GM12878 (cell line): ENCODE results near the gene FAM50A. TPM values are rescaled to one million over a fixed set of nuclear protein-coding genes. Genes with fewer than 3 reads are reported as not detected.

Source experiments
- ATAC-seq: fragments of 200-7000 bp; cut with Tn5 transposase; 3 replicates; pipeline ENCODE4 v1.9.1; 2020; ENCODE audit warnings: mild to moderate bottlenecking, moderate library complexity
- BruUV-seq: library from RNA; stranded (reverse); fragments of 400-500 nt; replicated peaks from 2 replicates; lab custom pipeline; 2021; lab: Mats Ljungman, UMichigan
- CTCF ChIA-PET: fragments of 300-600 bp; sonication (Branson Sonifier 250); formaldehyde crosslinking; extraction: SDS; loops from one replicate; lab custom pipeline; 2021; ENCODE audit warnings: inconsistent platforms; lab: Yijun Ruan, JAX
- POLR2A ChIA-PET: fragments of 350-600 bp; formaldehyde crosslinking; extraction: SDS; loops from one replicate; lab custom pipeline; 2021; ENCODE audit warnings: inconsistent platforms; lab: Charles Lee
- RAD21 ChIA-PET: fragments of 300-600 bp; sonication (Branson Sonifier 250); formaldehyde crosslinking; loops from one replicate; lab custom pipeline; 2023; ENCODE audit warnings: antibody characterized with exemption; ENCODE audit not compliant: unreplicated experiment; lab: Charles Lee
- SMC1A ChIA-PET: fragments of 300-600 bp; sonication (Branson Sonifier 250); formaldehyde crosslinking; loops from one replicate; lab custom pipeline; 2023; ENCODE audit not compliant: unreplicated experiment, uncharacterized antibody; lab: Charles Lee
- DNase-seq: peaks from one replicate; pipeline ENCODE4 v3.0.0-alpha.2; 2011; ENCODE audit warnings: low read depth, low spot score
- FAIRE-seq: peaks from 3 replicates; lab custom pipeline; 2011; peaks lifted over from hg19 to GRCh38; lab: Jason Lieb, UNC
- H2AFZ ChIP-seq: 2 replicates; pipeline ENCODE4 v1.6.0; 2011; ENCODE audit warnings: low read depth, low read length, control low read depth; ENCODE audit not compliant: control insufficient read depth
- H3K27ac ChIP-seq: 2 replicates; pipeline ENCODE4 v1.5.1; 2011; ENCODE audit warnings: control low read depth; ENCODE audit not compliant: control insufficient read depth, insufficient read depth
- H3K27me3 ChIP-seq, 2 experiments: replicated peaks in 1 of 2; 2 replicates each; pipeline versions ENCODE4 v1.6.0 to v1.6.1; 2011; ENCODE audit warnings: low read length in 1 of 2; ENCODE audit not compliant: control insufficient read depth in 2 of 2, insufficient read depth in 2 of 2
- H3K36me3 ChIP-seq, 2 experiments: 2 replicates each; pipeline ENCODE4 v1.5.1; 2011; ENCODE audit warnings: low read length in 1 of 2; ENCODE audit not compliant: control insufficient read depth in 2 of 2, insufficient read depth in 2 of 2
- H3K4me1 ChIP-seq: 2 replicates; pipeline ENCODE4 v1.6.1; 2011; ENCODE audit warnings: mild to moderate bottlenecking, low read length, moderate library complexity, mixed read lengths; ENCODE audit not compliant: control insufficient read depth, insufficient read depth
- H3K4me2 ChIP-seq: 2 replicates; pipeline ENCODE4 v1.6.0; 2011; ENCODE audit warnings: control low read depth; ENCODE audit not compliant: control insufficient read depth, insufficient read depth
- H3K4me3 ChIP-seq: fragments of 200-600 bp; sonication (generic); 2 replicates; pipeline ENCODE4 v1.5.1; 2016
- H3K79me2 ChIP-seq: 2 replicates; pipeline ENCODE4 v1.6.0; 2011; ENCODE audit warnings: low read length; ENCODE audit not compliant: control insufficient read depth, insufficient read depth
- H3K9ac ChIP-seq: 2 replicates; pipeline ENCODE4 v1.8.0; 2011; ENCODE audit warnings: low read length, control low read depth, mixed read lengths; ENCODE audit not compliant: control insufficient read depth, insufficient read depth
- H3K9me3 ChIP-seq: replicated peaks from 3 replicates; pipeline ENCODE4 v1.5.1; 2011; ENCODE audit warnings: mild to moderate bottlenecking, low read length; ENCODE audit not compliant: control insufficient read depth, insufficient read depth
- H4K20me1 ChIP-seq: 2 replicates; pipeline ENCODE4 v1.6.0; 2011; ENCODE audit not compliant: control insufficient read depth, insufficient read depth
- FOXM1 ChIP-seq: IDR thresholded peaks from 2 replicates; pipeline ENCODE4 v1.6.1; 2012; ENCODE audit warnings: low read depth, mild to moderate bottlenecking, inconsistent platforms, low read length, moderate library complexity
- HDAC6 ChIP-seq: fragments of 200-600 bp; sonication (generic); IDR thresholded peaks from one replicate; pipeline ENCODE4 v1.8.0; 2017; ENCODE audit warnings: antibody characterized with exemption; ENCODE audit not compliant: unreplicated experiment
- JUNB ChIP-seq: IDR thresholded peaks from 2 replicates; pipeline ENCODE4 v1.6.1; 2016; ENCODE audit warnings: antibody characterized with exemption, mild to moderate bottlenecking
- POLR2A ChIP-seq: IDR thresholded peaks from 2 replicates; pipeline ENCODE4 v1.6.1; 2011; ENCODE audit warnings: low read depth, mild to moderate bottlenecking, low read length
- YBX1 ChIP-seq: fragments of 450-650 bp; IDR thresholded peaks from 2 replicates; pipeline ENCODE4 v1.6.1; 2016; ENCODE audit warnings: antibody characterized with exemption
- WGBS: methylation state at CpG from one replicate; pipeline ENCODE4 v1.1.6; 2016; ENCODE audit warnings: low lambda C conversion rate; ENCODE audit not compliant: insufficient replicate concordance, insufficient coverage; ENCODE audit errors: missing lambda C conversion rate; 5-methylcytosine and 5-hydroxymethylcytosine counted together
- in situ Hi-C: fragments of 300-500 bp; cut with MboI; formaldehyde crosslinking; loops from 9 replicates; pipeline ENCODE4 v1.14.3; 2018; ENCODE audit warnings: mixed read lengths
- intact Hi-C: fragments of 100-400 bp; cut with micrococcal nuclease; formaldehyde crosslinking; loops from one replicate; pipeline ENCODE4 v1.14.2; 2022; ENCODE audit not compliant: unreplicated experiment
- polyA plus RNA-seq, 11 experiments: library from polyadenylated mRNA; depleted of rRNA in 4 of 11; unstranded in 6 of 11; stranded (reverse) in 5 of 11; fragments of >200 nt; fragmentation: Nextera tagmentation in 4 of 11; fragmentation: Illumina TruSeq in 1 of 11; extraction: Ambion mirVana in 4 of 11; extraction: Trizol in 1 of 11; gene quantifications; 1 replicate in 1 of 11; 2 replicates in 10 of 11; pipeline versions ENCODE4 v1.2.1 to v1.2.3, GENCODE V29; 2011 to 2016; ENCODE audit warnings: inconsistent platforms in 2 of 11, missing spikeins in 2 of 11, low read depth in 1 of 11
- total RNA-seq, 4 experiments: library from RNA; depleted of rRNA in 3 of 4; stranded (reverse); fragments of >200 nt in 3 of 4; fragmentation: Illumina TruSeq in 1 of 4; extraction: Trizol in 1 of 4; gene quantifications; 2 replicates each; pipeline versions ENCODE4 v1.2.1 to v1.2.3, GENCODE V29; 2013 to 2021
- TF ChIP-seq, protein P1 (sequence below): IDR thresholded peaks from 2 replicates; pipeline ENCODE4 v1.6.1; 2012; ENCODE audit warnings: low read depth, low read length, improper control_type of control experiment

The FAM50A gene
- total and polyA plus RNA-seq, 10 of the 15 experiments (the other 5 are each of a cell fraction or from before 2014, with no cell fraction given) = 4.2 to 46.7 (median 34.6) TPM

DNA sequence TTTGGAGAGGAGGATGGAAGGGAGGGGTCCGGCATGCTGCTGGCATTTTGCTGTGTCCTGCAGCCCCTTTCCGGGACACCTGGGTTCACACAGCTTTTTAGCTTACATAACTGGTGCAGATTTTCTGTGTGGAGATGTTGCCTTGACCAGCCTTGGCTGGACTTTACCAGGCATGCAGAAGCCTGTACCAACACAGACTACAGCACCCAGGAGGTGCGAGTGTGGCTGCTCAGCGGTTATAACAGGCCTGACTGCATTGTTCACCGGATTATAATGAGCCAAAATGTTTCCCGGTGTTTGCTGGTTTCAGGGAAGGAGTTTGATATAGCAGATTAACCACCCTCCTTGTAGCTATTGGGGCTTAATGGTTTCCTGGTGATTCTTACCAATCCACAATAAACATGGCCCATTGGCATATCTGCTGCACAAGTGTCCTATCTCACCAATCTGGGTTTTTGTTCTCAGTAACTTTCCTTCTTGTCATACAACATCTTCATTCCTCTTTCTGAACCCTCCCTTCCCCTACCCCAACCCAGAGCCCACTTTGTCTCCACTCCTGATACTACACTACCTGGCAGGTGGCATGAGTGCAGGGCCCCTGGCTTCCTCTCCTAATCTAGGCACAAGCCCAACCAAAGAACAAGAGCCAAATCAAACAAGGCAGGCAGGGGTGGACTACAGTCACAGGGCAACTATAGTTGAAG lies 41.9 kb upstream of the FAM50A start (continued):
- TF ChIP-seq, protein P1, sequence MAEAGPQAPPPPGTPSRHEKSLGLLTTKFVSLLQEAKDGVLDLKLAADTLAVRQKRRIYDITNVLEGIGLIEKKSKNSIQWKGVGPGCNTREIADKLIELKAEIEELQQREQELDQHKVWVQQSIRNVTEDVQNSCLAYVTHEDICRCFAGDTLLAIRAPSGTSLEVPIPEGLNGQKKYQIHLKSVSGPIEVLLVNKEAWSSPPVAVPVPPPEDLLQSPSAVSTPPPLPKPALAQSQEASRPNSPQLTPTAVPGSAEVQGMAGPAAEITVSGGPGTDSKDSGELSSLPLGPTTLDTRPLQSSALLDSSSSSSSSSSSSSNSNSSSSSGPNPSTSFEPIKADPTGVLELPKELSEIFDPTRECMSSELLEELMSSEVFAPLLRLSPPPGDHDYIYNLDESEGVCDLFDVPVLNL = no peak
- TF ChIP-seq YBX1 (no peak), HDAC6 (no peak)

DNA sequence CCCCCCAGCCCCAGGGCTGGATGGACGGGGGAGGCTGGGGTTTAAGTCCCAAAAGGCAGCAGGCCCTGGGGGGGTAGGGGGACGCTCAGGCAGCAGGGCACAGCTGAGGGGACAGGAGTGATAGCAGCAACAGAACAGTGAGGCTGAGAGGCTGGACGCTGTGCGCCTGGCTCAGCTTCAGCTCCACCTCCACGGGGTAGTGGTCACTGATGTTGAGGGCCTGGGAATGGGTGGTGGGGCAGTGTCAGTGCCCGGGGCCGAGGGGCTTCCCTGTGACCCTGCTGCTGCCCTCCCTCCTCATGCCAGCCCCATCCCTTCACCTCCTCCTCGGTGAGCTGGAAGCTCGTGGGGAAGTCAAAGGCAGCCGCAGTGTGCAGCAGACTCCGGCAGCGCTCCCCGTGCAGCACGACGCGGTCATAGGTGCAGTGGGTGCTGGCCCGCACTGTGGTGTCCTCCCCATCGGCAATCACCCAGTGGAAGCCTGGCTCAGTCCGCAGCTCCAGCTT lies 41.3 kb upstream of the FAM50A start:
- Histone ChIP-seq H3K36me3 (peaks cover 10 to 12% of the 10 kb centered on the region in 2 experiments), H3K27me3 (no peaks in the 10 kb centered on the region), H3K4me2 (no peak overlapping the region), H2AFZ (no peak overlapping the region), H3K27ac (no peak overlapping the region), H3K9ac (no peak overlapping the region), H3K4me3 (no peak overlapping the region), H3K79me2 (peaks cover 22% of the 10 kb centered on the region), H4K20me1 (peaks cover 5% of the 10 kb centered on the region; the same call in 1 of the 2 replicates), H3K4me1 (peaks cover 3% of the 10 kb centered on the region; the same call in 1 of the 2 replicates), H3K9me3 (no peaks in the 10 kb centered on the region; the same call in 2 of the 3 replicates)
- in situ Hi-C loops (no loop called here), intact Hi-C loops (no loop called here)
- ATAC-seq (no peak), FAIRE-seq (no peak), DNase-seq (no peak)
- SMC1A ChIA-PET = no interaction called here
- CTCF ChIA-PET = no interaction called here
- RAD21 ChIA-PET = no interaction called here
- POLR2A ChIA-PET = interaction anchor here (1.1 kb wide), 1 partner anchor 25 kb away, joined by 3 read pairs; the partner anchor contains the start of gene ATP6AP1
- TF ChIP-seq FOXM1 (no peak), JUNB (no peak), POLR2A (peak; percentile 41; the same call in 1 of the 2 replicates)
- BruUV-seq = no TSS peak
- 78% methylated on average over 16 of the region's 19 CpGs for WGBS
